GM12878 (cell line): Measurements from ENCODE around the gene PRM1.

Experiments
- ESRRA ChIP-seq: IDR thresholded peaks from 2 replicates; pipeline ENCODE4 v1.6.1; 2012; ENCODE audit warnings: mild to moderate bottlenecking, low read length, improper control_type of control experiment
- EZH2 ChIP-seq: IDR thresholded peaks from 2 replicates; pipeline ENCODE4 v1.6.1; 2012; ENCODE audit warnings: low read depth, mild to moderate bottlenecking, control low read depth, inconsistent platforms, low read length, borderline replicate concordance; ENCODE audit not compliant: control insufficient read depth
- KLF5 ChIP-seq: fragments of 450-650 bp; IDR thresholded peaks from 2 replicates; pipeline ENCODE4 v1.6.1; 2014; ENCODE audit warnings: mild to moderate bottlenecking; ENCODE audit not compliant: partially characterized antibody
- NR2C2 ChIP-seq: IDR thresholded peaks from 2 replicates; pipeline ENCODE4 v1.6.1; 2011; ENCODE audit warnings: borderline replicate concordance, low read depth; ENCODE audit not compliant: control insufficient read depth, insufficient read length
- NRF1 ChIP-seq: conservative IDR thresholded peaks from 2 replicates; pipeline ENCODE4 v1.6.1; 2011; ENCODE audit warnings: mild to moderate bottlenecking, low read depth, low read length, improper control_type of control experiment
- POLR2AphosphoS5 ChIP-seq: IDR thresholded peaks from 2 replicates; pipeline ENCODE4 v1.6.1; 2011; ENCODE audit warnings: mild to moderate bottlenecking, low read length, inconsistent platforms
- SIN3A ChIP-seq: IDR thresholded peaks from 2 replicates; pipeline ENCODE4 v1.6.1; 2012; ENCODE audit warnings: low read depth, low read length, improper control_type of control experiment
- YY1 ChIP-seq: IDR thresholded peaks from 2 replicates; pipeline ENCODE4 v1.6.1; 2011; ENCODE audit warnings: low read depth, mild to moderate bottlenecking, low read length
- TF ChIP-seq, protein P1 (sequence below), 3 experiments: IDR thresholded peaks in 2 of 3; conservative IDR thresholded peaks in 1 of 3; 2 replicates each; pipeline ENCODE4 v1.5.1; 2011; ENCODE audit warnings: low read depth in 3 of 3, low read length in 3 of 3, mild to moderate bottlenecking in 3 of 3, control low read depth in 2 of 3, moderate library complexity in 2 of 3, inconsistent platforms in 1 of 3, mixed read lengths in 1 of 3; ENCODE audit not compliant: control insufficient read depth in 2 of 3, insufficient read depth in 1 of 3; ENCODE audit errors: extremely low read depth in 1 of 3
- TF ChIP-seq, protein P2 (sequence below): IDR thresholded peaks from 2 replicates; pipeline ENCODE4 v1.6.1; 2012; ENCODE audit warnings: low read length, inconsistent platforms
- TF ChIP-seq, protein P3 (sequence below): fragments of 450-650 bp; conservative IDR thresholded peaks from 2 replicates; pipeline ENCODE4 v1.6.1; 2017; ENCODE audit warnings: mild to moderate bottlenecking, moderate library complexity

DNA sequence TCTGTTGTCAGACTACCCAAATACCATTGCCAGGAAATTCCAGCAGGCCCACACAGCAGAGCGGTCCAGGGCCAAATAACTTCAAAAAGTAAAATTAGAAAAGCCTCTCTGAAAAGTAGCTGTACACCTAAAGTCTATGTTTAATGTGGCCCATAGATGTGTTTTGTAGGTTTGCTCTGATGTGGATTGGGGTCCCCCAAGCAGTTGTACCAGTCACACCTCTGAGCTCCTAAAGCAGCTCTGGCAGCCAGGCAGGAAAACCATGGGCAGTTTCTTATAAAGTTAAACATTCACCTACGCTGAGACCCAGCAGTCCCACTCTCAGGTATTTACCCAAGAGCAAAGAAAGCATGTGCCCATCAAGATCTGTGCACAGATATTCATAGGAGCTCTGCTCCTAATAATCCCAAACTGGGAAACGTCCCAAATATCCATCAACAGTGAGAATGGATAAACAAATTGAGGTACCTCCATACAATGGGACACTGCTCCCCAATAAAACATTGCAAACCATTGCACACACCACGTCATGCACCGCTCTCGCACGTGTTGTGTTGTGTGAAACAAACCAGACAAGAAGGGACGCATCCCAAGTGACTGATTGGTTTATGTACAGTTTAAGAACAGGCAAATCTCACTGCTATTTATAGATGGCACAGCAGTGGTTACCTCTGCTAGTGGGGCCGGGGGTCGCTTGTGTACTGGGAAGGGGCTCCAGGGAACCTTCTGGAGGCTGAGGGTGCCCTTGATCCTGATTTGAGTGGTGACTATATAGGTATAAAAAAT is 15.8 kb upstream of the PRM1 start:
- no peak for TF ChIP-seq ESRRA
- TF ChIP-seq, protein P1, sequence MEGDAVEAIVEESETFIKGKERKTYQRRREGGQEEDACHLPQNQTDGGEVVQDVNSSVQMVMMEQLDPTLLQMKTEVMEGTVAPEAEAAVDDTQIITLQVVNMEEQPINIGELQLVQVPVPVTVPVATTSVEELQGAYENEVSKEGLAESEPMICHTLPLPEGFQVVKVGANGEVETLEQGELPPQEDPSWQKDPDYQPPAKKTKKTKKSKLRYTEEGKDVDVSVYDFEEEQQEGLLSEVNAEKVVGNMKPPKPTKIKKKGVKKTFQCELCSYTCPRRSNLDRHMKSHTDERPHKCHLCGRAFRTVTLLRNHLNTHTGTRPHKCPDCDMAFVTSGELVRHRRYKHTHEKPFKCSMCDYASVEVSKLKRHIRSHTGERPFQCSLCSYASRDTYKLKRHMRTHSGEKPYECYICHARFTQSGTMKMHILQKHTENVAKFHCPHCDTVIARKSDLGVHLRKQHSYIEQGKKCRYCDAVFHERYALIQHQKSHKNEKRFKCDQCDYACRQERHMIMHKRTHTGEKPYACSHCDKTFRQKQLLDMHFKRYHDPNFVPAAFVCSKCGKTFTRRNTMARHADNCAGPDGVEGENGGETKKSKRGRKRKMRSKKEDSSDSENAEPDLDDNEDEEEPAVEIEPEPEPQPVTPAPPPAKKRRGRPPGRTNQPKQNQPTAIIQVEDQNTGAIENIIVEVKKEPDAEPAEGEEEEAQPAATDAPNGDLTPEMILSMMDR (IDR thresholded peaks at IDR 0.05 in 2 of 3, conservative IDR thresholded peaks at IDR 0.05 in 1 of 3; ENCODE audit: control insufficient read depth in 2 of 3, extremely low read depth in 1 of 3, insufficient read depth in 1 of 3, low read depth in 3 of 3, low read length in 3 of 3) = no peak
- TF ChIP-seq SIN3A = no peak
- TF ChIP-seq, protein P2, sequence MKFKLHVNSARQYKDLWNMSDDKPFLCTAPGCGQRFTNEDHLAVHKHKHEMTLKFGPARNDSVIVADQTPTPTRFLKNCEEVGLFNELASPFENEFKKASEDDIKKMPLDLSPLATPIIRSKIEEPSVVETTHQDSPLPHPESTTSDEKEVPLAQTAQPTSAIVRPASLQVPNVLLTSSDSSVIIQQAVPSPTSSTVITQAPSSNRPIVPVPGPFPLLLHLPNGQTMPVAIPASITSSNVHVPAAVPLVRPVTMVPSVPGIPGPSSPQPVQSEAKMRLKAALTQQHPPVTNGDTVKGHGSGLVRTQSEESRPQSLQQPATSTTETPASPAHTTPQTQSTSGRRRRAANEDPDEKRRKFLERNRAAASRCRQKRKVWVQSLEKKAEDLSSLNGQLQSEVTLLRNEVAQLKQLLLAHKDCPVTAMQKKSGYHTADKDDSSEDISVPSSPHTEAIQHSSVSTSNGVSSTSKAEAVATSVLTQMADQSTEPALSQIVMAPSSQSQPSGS = no peak
- TF ChIP-seq EZH2 = no peak
- TF ChIP-seq NRF1 = no peak
- TF ChIP-seq YY1 = no peak
- no peak for TF ChIP-seq KLF5
- TF ChIP-seq, protein P3, sequence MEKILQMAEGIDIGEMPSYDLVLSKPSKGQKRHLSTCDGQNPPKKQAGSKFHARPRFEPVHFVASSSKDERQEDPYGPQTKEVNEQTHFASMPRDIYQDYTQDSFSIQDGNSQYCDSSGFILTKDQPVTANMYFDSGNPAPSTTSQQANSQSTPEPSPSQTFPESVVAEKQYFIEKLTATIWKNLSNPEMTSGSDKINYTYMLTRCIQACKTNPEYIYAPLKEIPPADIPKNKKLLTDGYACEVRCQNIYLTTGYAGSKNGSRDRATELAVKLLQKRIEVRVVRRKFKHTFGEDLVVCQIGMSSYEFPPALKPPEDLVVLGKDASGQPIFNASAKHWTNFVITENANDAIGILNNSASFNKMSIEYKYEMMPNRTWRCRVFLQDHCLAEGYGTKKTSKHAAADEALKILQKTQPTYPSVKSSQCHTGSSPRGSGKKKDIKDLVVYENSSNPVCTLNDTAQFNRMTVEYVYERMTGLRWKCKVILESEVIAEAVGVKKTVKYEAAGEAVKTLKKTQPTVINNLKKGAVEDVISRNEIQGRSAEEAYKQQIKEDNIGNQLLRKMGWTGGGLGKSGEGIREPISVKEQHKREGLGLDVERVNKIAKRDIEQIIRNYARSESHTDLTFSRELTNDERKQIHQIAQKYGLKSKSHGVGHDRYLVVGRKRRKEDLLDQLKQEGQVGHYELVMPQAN = no peak
- TF ChIP-seq POLR2AphosphoS5 = no peak
- no peak for TF ChIP-seq NR2C2
